Renal cortical epithelial cell (primary cell): ENCODE results near the gene CERS4. TPM values are rescaled to one million over a fixed set of nuclear protein-coding genes. Genes with fewer than 3 reads are reported as not detected.
"Not testable (repeated sequence)": the region's sequence is repeated elsewhere in the genome, so short reads cannot be mapped to it uniquely, and the experiment has no call there.

ENCODE experiments used
- DNase-seq: peaks from one replicate; pipeline ENCODE4 v3.0.0-alpha.2; 2011; ENCODE audit warnings: low read depth
- total RNA-seq: library from RNA; depleted of rRNA; stranded (reverse); fragments of >200 nt; gene quantifications from 2 replicates; pipeline ENCODE4 v1.2.3, GENCODE V29; 2014

CERS4 gene
- total RNA-seq, 1 donor from 2014 or later, result 18.2 TPM

- DNase-seq, result no peak
These were observed 32.5 kb downstream of the CERS4 start for GRCh38 chr19:8241646-8242045.

GRCh38 chr19:8242211-8242821, 33.1 kb downstream of the CERS4 start:
- DNase-seq, result no peak

GRCh38 chr19:8243146-8243545, 34.0 kb downstream of the CERS4 start:
- DNase-seq, result no peak

- no peak for DNase-seq
These were observed 35.3 kb downstream of the CERS4 start for GRCh38 chr19:8244442-8244841.

- DNase-seq, result no peak
These were observed 37.0 kb downstream of the CERS4 start for GRCh38 chr19:8245869-8246835.

GRCh38 chr19:8247129-8247890, 38.1 kb downstream of the CERS4 start:
- not testable (repeated sequence) for DNase-seq

- no peak for DNase-seq
These were observed 39.5 kb downstream of the CERS4 start for GRCh38 chr19:8248348-8249328.

- DNase-seq, result no peak
These were observed 41.4 kb downstream of the CERS4 start for GRCh38 chr19:8250596-8250995.

GRCh38 chr19:8251025-8251472, 41.9 kb downstream of the CERS4 start:
- peak; percentile 50 for DNase-seq

- DNase-seq, result peak; percentile 47
These were observed 43.9 kb downstream of the CERS4 start for GRCh38 chr19:8252922-8253589.

GRCh38 chr19:8253678-8254077, 44.5 kb downstream of the CERS4 start:
- DNase-seq, result no peak

- DNase-seq, result no peak
These were observed 45.3 kb downstream of the CERS4 start for GRCh38 chr19:8254286-8255001.

GRCh38 chr19:8255426-8256125, 46.4 kb downstream of the CERS4 start:
- DNase-seq, result no peak

- no peak for DNase-seq
These were observed 47.3 kb downstream of the CERS4 start for GRCh38 chr19:8256276-8257051.

GRCh38 chr19:8257052-8257443, 47.9 kb downstream of the CERS4 start:
- DNase-seq, result no peak

GRCh38 chr19:8259142-8259921, 50.2 kb downstream of the CERS4 start:
- no peak for DNase-seq

GRCh38 chr19:8259922-8260247, 50.7 kb downstream of the CERS4 start:
- DNase-seq, result no peak

- DNase-seq, result no peak
These were observed 52.2 kb downstream of the CERS4 start for GRCh38 chr19:8261347-8261746.
